Spleen (tissue), 11 donors: ENCODE data around the gene SLC6A13. TPM values are rescaled to one million over a fixed set of nuclear protein-coding genes. Genes with fewer than 3 reads are reported as not detected.

ENCODE experiments used
- DNase-seq: peaks from one replicate; pipeline ENCODE4 v3.0.0-alpha.2; 2020
- H3K27ac ChIP-seq, 8 donors: fragments of 200-600 bp; sonication (generic) in 7 of 8; 1 replicate in 4 of 8; 2 replicates in 4 of 8; pipeline versions ENCODE4 v1.5.0 to v1.8.0; 2016 to 2021; ENCODE audit warnings: inconsistent platforms in 4 of 8, mild to moderate bottlenecking in 4 of 8, moderate library complexity in 1 of 8
- H3K27me3 ChIP-seq, 7 donors: fragments of 200-600 bp; sonication (generic) in 6 of 7; replicated peaks in 1 of 7; 1 replicate in 4 of 7; 2 replicates in 3 of 7; pipeline versions ENCODE4 v1.5.0 to v1.8.0; 2016 to 2021; ENCODE audit warnings: inconsistent platforms in 3 of 7, mild to moderate bottlenecking in 1 of 7
- H3K36me3 ChIP-seq, 6 donors: fragments of 200-600 bp; sonication (generic) in 5 of 6; 1 replicate in 4 of 6; 2 replicates in 2 of 6; pipeline versions ENCODE4 v1.5.0 to v1.8.0; 2016 to 2021; ENCODE audit warnings: inconsistent platforms in 2 of 6
- H3K4me1 ChIP-seq, 6 donors: fragments of 200-600 bp; sonication (generic) in 5 of 6; 1 replicate in 3 of 6; 2 replicates in 3 of 6; pipeline versions ENCODE4 v1.5.0 to v1.8.0; 2016 to 2021; ENCODE audit warnings: inconsistent platforms in 3 of 6
- H3K4me3 ChIP-seq, 8 donors: fragments of 200-600 bp; sonication (generic) in 7 of 8; 1 replicate in 4 of 8; 2 replicates in 4 of 8; pipeline versions ENCODE4 v1.5.0 to v1.8.0; 2016 to 2021; ENCODE audit warnings: inconsistent platforms in 4 of 8, mild to moderate bottlenecking in 4 of 8, moderate library complexity in 2 of 8
- H3K9me3 ChIP-seq, 8 donors: fragments of 200-600 bp; sonication (generic) in 7 of 8; 1 replicate in 4 of 8; 2 replicates in 4 of 8; pipeline versions ENCODE4 v1.5.0 to v1.8.0; 2016 to 2021; ENCODE audit warnings: inconsistent platforms in 4 of 8
- POLR2A ChIP-seq, 3 donors: fragments of 450-650 bp; IDR thresholded peaks; one replicate each; pipeline ENCODE4 v1.5.1; 2017; ENCODE audit warnings: antibody characterized with exemption in 3 of 3, mild to moderate bottlenecking in 1 of 3
- POLR2AphosphoS5 ChIP-seq, 3 donors: sonication (generic); formaldehyde crosslinking; IDR thresholded peaks; one replicate each; pipeline ENCODE4 v1.5.1; 2017; ENCODE audit warnings: antibody characterized with exemption in 3 of 3
- WGBS, 5 donors: extraction: QIAGEN DNeasy Blood & Tissue Kit in 3 of 5; methylation state at CpG; one replicate each; pipeline versions ENCODE4 v1.1.5 to v1.1.7; 2013 to 2018; 5-methylcytosine and 5-hydroxymethylcytosine counted together
- intact Hi-C: fragments of 100-400 bp; cut with DNase I; formaldehyde crosslinking; loops from one replicate; pipeline ENCODE4 v1.15.0; 2023; ENCODE audit warnings: low total_unique reads
- polyA plus RNA-seq, 3 donors: library from polyadenylated mRNA; stranded (reverse); fragments of 200-250 nt; gene quantifications; one replicate each; pipeline ENCODE4 v1.2.1, GENCODE V29; 2013
- total RNA-seq, 7 donors: library from RNA; depleted of rRNA in 3 of 7; stranded (reverse); fragments of >200 nt in 3 of 7; fragmentation: NEBNext Ultra II Directional in 4 of 7; extraction: Animal tissue kit (Norgen Biotek cat#: 25700) in 4 of 7; gene quantifications; one replicate each; pipeline versions ENCODE4 v1.1.0 to v1.2.1, GENCODE V29; 2016 to 2021
- TF ChIP-seq, protein P1 (sequence below), 11 experiments: fragments of 200-600 bp in 7 of 11; fragments of 450-650 bp in 4 of 11; sonication (generic) in 4 of 11; IDR thresholded peaks in 8 of 11; conservative IDR thresholded peaks in 3 of 11; 1 replicate in 7 of 11; 2 replicates in 4 of 11; pipeline versions ENCODE4 v1.4.0 to v1.8.0; 2016 to 2021; ENCODE audit warnings: antibody characterized with exemption in 11 of 11, inconsistent platforms in 4 of 11, mild to moderate bottlenecking in 1 of 11
- donor health status: healthy with polysubstance abuse.
- donor health status: DM: no; HTN: no; CAD: no; lungs with moderate emphysema.
- donor health status: DM: no; HTN: no; CAD: no.
- donor health status: Bipolar disorder and iron deficiency.
- donor health status: healthy.
- donor health status: DM: no; HTN: no; CAD: no.
- donor health status: DM: yes; HTN: yes; CAD: no.

The SLC6A13 gene
- total and polyA plus RNA-seq, 10 donors: 0.22 to 1.7 (median 0.30) TPM; not detected in 5

DNA sequence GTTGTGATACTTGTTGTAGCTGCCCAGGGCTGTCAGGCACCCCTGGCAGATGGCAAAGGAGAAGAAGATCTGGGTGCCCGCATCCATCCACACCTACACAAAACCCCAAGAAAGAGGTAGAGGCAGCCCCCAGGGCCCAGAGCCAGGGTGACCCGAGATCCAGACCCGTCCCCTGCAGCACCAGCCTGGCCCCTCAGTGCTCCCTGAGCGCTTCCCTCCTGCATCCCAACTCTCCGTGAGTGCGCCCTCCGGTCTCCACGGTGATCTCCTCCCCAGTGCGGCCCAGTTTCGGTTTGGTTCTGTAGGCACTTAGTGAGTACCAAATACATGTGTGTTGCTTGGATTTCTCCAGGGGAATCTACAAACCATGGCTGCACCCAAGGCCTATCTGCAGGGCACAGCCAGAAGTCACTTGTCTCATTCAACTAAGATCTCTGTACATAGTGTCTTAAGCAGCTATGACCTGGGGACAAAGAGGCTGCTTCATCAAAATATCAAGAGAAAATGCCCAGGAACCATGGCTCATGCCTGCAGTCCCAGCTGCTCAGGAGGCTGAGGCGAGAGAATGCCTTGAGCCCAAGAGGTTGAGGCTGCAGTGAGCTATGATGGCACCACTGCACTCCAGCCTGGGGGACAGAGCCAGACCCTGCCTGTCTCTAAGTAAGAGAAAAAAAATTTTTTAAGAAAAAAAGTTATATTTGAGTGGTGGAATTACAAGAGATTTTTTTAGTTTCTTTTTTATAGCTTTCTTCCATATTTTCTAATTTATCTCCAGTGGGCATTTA, 64.5 kb downstream of the SLC6A13 start:
- peak; percentile 46 for DNase-seq
- peaks cover 0 to 75% (median 1%) of the 10 kb centered on the region in 7 donors for H3K27me3 ChIP-seq
- H3K27ac ChIP-seq: no peak overlapping the region
- H3K4me1 ChIP-seq: peaks cover 0 to under 1% (median 0%) of the 10 kb centered on the region in 6 donors
- intact Hi-C loops: no loop called here
- H3K4me3 ChIP-seq: no peak overlapping the region
- H3K9me3 ChIP-seq: no peaks in the 10 kb centered on the region
- TF ChIP-seq, protein P1, sequence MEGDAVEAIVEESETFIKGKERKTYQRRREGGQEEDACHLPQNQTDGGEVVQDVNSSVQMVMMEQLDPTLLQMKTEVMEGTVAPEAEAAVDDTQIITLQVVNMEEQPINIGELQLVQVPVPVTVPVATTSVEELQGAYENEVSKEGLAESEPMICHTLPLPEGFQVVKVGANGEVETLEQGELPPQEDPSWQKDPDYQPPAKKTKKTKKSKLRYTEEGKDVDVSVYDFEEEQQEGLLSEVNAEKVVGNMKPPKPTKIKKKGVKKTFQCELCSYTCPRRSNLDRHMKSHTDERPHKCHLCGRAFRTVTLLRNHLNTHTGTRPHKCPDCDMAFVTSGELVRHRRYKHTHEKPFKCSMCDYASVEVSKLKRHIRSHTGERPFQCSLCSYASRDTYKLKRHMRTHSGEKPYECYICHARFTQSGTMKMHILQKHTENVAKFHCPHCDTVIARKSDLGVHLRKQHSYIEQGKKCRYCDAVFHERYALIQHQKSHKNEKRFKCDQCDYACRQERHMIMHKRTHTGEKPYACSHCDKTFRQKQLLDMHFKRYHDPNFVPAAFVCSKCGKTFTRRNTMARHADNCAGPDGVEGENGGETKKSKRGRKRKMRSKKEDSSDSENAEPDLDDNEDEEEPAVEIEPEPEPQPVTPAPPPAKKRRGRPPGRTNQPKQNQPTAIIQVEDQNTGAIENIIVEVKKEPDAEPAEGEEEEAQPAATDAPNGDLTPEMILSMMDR (IDR thresholded peaks at IDR 0.05 in 8 of 11, conservative IDR thresholded peaks at IDR 0.05 in 3 of 11): no peak
- TF ChIP-seq POLR2A (IDR thresholded peaks at IDR 0.05) (no peak), POLR2AphosphoS5 (IDR thresholded peaks at IDR 0.05) (no peak)
- WGBS, 5 donors: 90 to 96% (median 91%) methylated on average over 11 of the region's 11 CpGs
- no peaks in the 10 kb centered on the region for H3K36me3 ChIP-seq

DNA sequence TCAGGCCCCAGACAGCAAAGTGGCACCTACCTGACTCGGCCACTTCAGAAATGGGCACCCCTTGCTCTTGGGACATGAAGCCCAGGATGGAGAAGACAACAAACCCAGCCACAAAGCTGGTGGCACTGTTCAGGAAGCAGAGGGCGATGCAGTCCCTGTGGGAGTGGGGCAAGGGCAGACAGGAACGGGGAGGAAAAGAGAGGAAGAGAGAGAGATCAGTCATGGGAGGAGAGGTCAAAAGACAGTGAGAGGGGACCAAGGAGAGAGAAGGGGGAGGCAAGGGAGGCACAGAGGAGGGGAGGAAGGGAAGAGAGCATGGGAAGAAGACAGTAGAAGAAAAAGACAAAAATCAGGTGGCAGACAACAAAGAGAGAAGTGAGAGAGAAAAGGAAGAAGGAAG, 65.3 kb downstream of the SLC6A13 start:
- H3K27me3 ChIP-seq: peaks cover 0 to 75% (median 0%) of the 10 kb centered on the region in 7 donors
- peak; percentile 25 for DNase-seq
- TF ChIP-seq POLR2AphosphoS5 (IDR thresholded peaks at IDR 0.05) (no peak), POLR2A (IDR thresholded peaks at IDR 0.05) (no peak)
- TF ChIP-seq, protein P1 (IDR thresholded peaks at IDR 0.05 in 8 of 11, conservative IDR thresholded peaks at IDR 0.05 in 3 of 11): no peak
- H3K36me3 ChIP-seq: no peaks in the 10 kb centered on the region
- no peak overlapping the region for H3K4me3 ChIP-seq
- no peaks in the 10 kb centered on the region for H3K4me1 ChIP-seq
- H3K27ac ChIP-seq: no peak overlapping the region
- H3K9me3 ChIP-seq: no peaks in the 10 kb centered on the region
- whole genome bisulfite sequencing, 5 donors: 73 to 86% (median 80%) methylated on average over 3 of the region's 3 CpGs
- intact Hi-C loops: no loop called here

DNA sequence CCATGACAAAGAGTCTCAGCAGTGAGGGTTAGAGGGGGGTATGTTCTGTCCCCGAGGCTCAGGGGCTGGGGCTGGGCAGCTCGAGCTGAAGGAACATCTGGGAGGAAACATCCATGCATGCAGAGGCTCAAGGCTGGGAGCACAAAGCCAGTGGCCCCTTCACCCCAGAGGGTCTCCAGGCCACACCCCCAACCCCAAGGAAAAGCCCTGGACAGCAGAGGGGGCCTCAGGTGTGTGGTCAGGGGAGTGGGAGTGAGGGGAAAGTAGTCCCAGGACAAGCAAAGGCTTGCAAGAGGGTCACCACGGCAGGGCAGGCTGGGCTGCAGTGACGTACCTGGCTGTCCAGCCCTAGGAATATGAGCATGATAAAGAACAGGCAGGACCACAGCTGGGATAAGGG, 66.2 kb downstream of the SLC6A13 start:
- WGBS, 5 donors: 66 to 82% (median 76%) methylated on average over 4 of the region's 4 CpGs
- TF ChIP-seq, protein P1 (IDR thresholded peaks at IDR 0.05 in 8 of 11, conservative IDR thresholded peaks at IDR 0.05 in 3 of 11): no peak
- TF ChIP-seq POLR2AphosphoS5 (IDR thresholded peaks at IDR 0.05) (no peak), POLR2A (IDR thresholded peaks at IDR 0.05) (no peak)
- intact Hi-C loops: no loop called here

DNA sequence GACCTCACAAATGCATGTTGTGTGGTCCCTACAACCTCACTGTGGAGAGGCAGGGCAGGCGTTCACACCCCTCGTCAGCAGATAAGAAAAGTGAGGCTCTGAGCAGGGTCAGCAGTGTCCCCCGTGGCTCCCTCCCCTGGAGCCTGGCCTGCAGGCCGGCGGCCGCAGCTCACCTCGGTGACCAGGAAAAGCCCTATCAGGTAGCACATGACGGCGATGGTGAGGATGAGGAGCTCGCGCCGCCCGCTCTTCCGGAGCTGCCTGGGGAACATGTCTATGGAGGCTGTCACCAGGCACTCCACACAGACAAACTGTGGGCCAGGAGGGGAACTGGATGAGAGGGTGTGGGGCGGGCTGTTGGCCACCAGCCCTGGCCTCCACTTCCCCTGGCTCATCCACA, 66.7 kb downstream of the SLC6A13 start:
- TF ChIP-seq, protein P1 (IDR thresholded peaks at IDR 0.05 in 8 of 11, conservative IDR thresholded peaks at IDR 0.05 in 3 of 11): no peak
- TF ChIP-seq POLR2A (IDR thresholded peaks at IDR 0.05): no peak
- TF ChIP-seq POLR2AphosphoS5 (IDR thresholded peaks at IDR 0.05): no peak
- Histone ChIP-seq H3K36me3 (no peaks in the 10 kb centered on the region), H3K4me1 (no peaks in the 10 kb centered on the region), H3K9me3 (no peaks in the 10 kb centered on the region), H3K27me3 (peaks cover 0 to 74% (median 0%) of the 10 kb centered on the region in 7 donors), H3K4me3 (no peak overlapping the region), H3K27ac (no peak overlapping the region)
- DNase-seq: peak; percentile 50
- intact Hi-C loops: no loop called here
- 78 to 94% (median 90%) methylated on average over 5 to 15 of the region's 15 CpGs for WGBS, 5 donors

More for the DNA sequence above, 66.2 kb downstream of the SLC6A13 start:
- Histone ChIP-seq H3K36me3 (no peaks in the 10 kb centered on the region), H3K27ac (no peak overlapping the region), H3K27me3 (peaks cover 0 to 74% (median 0%) of the 10 kb centered on the region in 7 donors), H3K4me1 (no peaks in the 10 kb centered on the region), H3K4me3 (no peak overlapping the region), H3K9me3 (no peaks in the 10 kb centered on the region)
- peak; percentile 70 for DNase-seq
